ENCODE data around the gene ZNF318.
"Not testable (repeated sequence)": the region's sequence is repeated elsewhere in the genome, so short reads cannot be mapped to it uniquely, and the experiment has no call there.

Gene ZNF318

GRCh38 chr6:43369174-43370002, at the start of gene ZNF318:
ZNF318 (minus strand) TSS chr6:43369647; CDS start chr6:43369365, 282 bp downstream.
- DNase-seq (ENCODE audit: low spot score) = peak; percentile 98

GRCh38 chr6:43416935-43417334, 47.5 kb upstream of the ZNF318 start:
- DNase-seq (ENCODE audit: low spot score) = no peak

DNA sequence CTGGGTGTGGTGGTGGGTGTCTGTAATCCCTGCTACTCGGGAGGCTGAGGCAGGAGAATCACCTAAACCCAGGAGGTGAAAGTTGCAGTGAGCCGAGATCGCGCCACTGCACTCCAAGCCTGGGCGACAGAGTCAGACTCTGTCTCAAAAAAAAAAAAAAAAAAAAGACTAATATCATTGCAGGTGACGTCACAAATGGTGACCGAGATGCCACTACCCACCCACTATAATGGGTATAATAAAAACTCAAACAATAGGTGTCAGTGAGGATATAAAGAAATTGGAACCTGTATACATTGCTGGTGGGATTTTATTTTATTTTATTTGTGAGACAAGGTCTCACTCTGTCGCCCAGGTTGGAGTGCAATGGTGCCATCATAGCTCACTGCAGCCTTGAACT, 45.8 kb upstream of the ZNF318 start:
- DNase-seq (ENCODE audit: low spot score) = not testable (repeated sequence)

DNA sequence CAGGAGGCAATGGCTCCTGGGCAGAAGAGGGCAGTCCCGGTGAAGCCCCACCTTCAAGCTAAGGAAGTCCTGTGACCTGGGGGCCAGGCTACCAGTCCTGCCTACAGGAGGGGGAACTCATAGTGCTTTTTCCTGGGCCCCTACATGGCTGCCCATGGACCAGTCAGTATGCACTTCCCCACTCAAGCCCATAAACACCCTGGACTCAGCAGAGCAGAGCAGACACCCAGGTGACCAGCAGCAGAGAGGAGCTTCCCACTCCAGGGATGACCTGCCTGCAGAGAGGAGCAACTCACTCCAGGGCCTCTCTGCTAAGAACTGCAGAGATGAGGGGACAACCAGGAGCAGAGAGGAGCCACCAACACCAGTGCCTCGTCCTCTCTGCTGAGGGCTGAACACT, 43.6 kb upstream of the ZNF318 start:
- DNase-seq (ENCODE audit: low spot score) = no peak

GRCh38 chr6:43412541-43412940, 43.1 kb upstream of the ZNF318 start:
- no peak for DNase-seq (ENCODE audit: low spot score)

GRCh38 chr6:43410776-43411175, 41.3 kb upstream of the ZNF318 start:
- not testable (repeated sequence) for DNase-seq (ENCODE audit: low spot score)

DNA sequence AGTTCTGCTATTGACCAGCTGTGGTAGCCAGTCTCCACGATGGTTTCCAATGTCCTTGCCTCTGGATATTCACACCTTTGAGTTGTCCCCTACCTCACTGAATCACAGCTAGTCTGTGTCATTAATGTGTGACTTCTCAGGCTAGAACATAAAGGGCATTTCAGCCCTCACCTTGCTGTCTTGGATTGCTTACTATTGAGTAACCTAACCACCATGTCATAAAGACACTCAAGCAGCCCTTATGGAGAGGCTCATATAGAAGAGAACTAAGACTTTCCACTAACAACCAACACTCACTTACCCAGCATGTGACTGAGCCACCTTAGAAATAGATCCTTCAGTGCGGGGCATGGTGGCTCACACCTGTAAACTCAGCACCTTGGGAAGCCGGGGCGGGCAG, 38.8 kb upstream of the ZNF318 start:
- DNase-seq (ENCODE audit: low spot score) = no peak

GRCh38 chr6:43407296-43407695, 37.8 kb upstream of the ZNF318 start:
- no peak for DNase-seq (ENCODE audit: low spot score)

GRCh38 chr6:43405354-43405753, 35.9 kb upstream of the ZNF318 start:
- DNase-seq (ENCODE audit: low spot score) = no peak

DNA sequence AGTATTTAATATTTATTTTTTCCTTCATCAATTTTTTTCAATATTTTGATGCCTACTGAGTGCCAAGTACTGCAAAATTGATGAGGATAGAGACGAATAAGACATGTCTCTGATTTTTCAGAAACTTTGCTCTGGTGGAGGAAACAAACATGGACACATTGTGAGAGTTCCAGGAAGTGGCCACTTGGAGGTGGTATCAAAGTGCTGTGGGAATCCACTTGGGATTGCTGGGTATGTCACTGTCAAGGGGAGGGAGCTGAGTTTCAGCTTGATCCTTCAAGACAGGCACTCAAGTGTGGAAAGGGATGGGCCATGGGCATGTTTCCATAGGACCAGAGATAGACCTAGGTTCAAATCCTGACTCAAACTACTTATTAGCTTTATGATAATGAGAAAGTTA, 33.4 kb upstream of the ZNF318 start:
- DNase-seq (ENCODE audit: low spot score) = no peak

DNA sequence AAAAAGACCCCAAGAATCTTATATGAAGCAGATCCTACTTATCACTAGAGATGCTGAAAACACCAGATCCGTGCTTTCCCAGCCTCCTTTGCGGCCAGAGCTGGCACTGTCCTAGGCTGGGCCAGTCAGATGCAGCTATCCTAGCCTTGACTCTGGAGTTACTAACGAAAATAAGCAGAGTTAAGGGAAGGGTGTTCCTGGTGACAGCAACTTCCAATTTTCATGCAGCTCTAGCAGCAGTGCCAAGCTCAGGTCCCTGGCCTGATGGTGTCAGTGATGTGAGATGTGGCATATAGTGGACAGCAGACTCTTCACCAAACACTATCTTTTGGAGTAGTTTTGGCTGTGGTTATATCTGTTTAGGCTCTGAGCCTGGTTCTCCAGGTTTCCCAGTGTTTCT, 32.3 kb upstream of the ZNF318 start:
- DNase-seq (ENCODE audit: low spot score) = no peak

DNA sequence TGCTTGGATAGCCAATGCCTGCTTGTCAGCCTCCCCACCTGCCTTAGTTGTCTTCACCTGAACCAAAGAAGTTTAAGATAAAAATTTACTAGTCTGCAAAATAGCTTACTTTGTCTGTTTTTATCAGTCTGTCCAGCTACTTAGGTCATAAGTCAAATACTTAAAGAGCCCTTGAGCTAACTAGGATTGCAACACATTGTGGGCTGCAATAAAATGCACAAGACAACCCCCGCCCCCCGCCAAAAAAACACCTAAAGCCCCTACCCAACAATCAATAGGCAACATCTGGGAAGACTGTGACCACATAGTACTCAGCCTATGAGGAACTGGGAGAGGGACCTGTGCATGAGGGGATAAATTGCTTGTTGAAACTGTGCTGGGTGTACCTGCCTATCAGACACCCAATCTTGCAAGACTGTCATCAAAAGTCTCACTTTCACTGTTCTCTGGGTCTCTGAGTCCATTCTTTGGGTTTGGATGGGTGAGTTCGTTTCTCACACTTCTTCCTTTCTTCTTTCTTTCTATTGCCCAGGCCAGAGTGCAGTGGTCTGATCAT, 30.6 kb upstream of the ZNF318 start:
- no peak for DNase-seq (ENCODE audit: low spot score)

DNA sequence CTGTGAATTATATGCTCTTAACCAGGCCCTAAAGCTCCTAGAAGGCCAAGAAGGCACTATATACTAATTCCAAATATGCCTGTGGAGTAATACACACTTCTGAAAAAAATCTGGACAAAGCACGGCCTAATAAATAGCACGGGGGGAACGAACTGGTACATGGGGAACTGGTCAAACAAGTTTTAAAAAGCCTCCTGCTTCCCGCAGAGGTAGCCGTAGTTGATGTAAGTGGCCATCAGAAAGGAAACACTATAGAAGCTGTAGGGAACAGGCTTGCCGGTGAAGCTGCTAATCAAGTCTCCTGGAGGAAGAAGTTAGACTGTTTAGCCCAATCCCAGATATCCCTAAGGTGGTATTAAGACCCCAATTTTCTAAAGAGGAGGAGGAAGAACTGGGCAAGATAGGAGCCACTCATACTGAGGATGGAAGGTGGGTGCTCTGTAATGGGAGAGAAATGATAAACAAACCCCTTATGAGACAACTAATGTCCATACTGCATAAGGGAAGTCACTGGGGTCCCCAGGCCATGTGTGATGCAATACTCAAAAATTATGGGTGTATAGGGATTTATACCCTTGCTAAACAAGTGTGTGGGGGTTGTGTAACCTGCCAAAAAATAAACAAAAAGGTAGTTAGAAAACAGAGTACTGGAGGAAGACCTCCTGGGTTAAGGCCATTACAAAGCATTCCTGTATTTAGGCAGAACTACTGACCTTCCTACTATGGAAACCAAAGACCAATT, 27.1 kb upstream of the ZNF318 start:
- DNase-seq (ENCODE audit: low spot score) = no peak

GRCh38 chr6:43395776-43396175, 26.3 kb upstream of the ZNF318 start:
- DNase-seq (ENCODE audit: low spot score) = peak; percentile 8

- DNase-seq (ENCODE audit: low spot score) = no peak
These were observed 25.5 kb upstream of the ZNF318 start for GRCh38 chr6:43394982-43395381.

DNA sequence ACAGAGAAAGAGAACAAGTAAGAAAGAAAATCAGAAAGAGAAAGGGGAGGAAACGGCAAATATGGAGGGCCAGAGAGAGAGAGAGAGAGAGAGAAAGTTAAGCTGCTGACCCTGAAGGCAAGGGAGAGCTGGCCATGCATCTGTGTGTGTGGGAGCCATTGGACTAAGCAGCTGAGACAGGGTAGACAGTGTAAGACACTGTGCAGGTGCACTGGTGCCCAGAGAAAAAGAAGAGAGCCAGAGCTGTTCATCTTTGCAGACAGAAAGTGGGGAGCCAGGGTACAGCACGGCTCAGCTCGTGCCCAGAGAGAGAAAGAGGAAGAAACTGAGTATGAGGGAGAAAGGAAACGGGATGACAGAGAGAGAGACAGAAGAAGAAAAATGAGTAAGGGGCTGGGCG, 24.2 kb upstream of the ZNF318 start:
- DNase-seq (ENCODE audit: low spot score) = no peak

- not testable (repeated sequence) for DNase-seq (ENCODE audit: low spot score)
These were observed 23.7 kb upstream of the ZNF318 start for GRCh38 chr6:43393133-43393532.

DNA sequence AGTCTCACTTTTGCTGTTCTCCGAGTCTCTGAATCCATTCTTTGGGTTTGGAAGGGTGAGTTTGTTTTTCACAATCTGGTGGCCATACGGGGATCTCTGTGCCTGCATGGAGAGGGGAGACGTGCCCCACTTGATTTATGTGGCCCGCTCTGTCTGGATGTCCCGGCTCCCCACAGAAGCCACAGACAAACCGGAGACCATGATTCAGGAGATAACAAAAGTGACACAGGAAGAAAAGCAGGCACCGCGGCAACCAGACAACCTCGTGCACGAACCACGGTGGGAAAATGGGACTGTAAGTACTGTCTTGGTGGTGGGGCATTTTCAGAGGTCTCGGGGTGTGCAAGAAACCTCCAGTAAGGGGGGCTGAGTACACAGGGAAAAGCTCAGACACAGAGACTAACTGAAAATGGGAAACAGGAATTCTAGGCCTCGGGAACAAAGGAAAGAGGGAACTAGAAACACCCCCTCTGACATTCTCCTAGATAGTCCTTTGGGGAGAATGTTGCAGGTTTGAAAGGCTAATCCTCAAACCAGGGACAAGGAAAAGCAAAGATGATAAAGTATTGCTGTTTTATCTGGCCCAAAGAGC, 22.1 kb upstream of the ZNF318 start:
- no peak for DNase-seq (ENCODE audit: low spot score)

- not testable (repeated sequence) for DNase-seq (ENCODE audit: low spot score)
These were observed 21.4 kb upstream of the ZNF318 start for GRCh38 chr6:43390753-43391439.

DNA sequence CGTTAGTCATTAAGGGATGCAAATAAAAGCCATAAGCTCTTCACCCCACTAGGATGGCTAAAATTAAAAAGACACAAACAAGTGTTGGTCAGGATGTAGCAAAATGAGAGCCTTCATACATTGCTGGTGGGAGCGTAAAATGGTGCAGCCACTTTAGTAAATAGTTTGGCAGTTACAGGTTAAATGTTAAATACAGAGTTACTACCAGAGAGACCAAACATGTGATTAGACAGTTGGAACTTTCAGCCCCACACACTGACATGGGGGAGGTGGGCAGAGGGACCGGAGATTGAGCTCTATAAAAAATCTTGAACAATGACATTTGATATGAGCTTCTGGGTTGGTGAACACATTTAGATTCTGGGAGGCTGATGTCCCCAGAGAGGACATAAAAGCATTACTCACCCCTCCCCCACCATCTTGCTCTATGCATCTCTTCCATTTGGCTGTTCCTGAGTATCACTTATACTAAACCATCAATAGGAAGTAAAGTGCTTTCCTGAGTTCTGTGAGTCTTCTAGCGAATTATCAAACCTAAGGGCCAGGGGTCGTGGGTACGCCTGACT, 20.4 kb upstream of the ZNF318 start:
- DNase-seq (ENCODE audit: low spot score) = no peak

DNA sequence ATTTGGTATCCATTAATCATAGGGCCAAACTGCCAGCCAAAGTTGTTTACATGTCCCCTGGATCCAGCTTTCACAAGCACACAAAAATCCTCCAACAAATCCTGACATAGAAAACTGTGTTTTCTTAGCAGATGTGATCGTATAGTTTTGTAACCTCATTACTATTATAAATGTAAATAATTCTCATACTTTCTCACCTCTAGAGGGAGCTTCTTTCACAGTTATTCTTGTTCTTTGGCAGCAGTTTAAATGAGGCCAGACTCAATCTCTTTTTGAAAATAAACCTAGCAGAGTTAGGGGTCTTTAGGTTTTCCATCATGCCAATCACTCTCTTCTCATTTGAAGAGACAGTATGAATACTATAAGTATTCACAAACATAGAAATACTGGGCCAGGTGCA, 17.0 kb upstream of the ZNF318 start:
- DNase-seq (ENCODE audit: low spot score) = no peak
